DND-41 (cell line): ENCODE data around the gene TRIM24.

Experiments
- ATAC-seq: fragments of 200-7000 bp; cut with Tn5 transposase; 3 replicates; pipeline ENCODE4 v1.9.1; 2021; ENCODE audit warnings: low read depth; ENCODE audit not compliant: insufficient read depth
- DNase-seq: peaks from one replicate; pipeline ENCODE4 v3.0.0-alpha.2; 2020
- H2AFZ ChIP-seq: 2 replicates; pipeline ENCODE4 v1.6.0; 2012; ENCODE audit warnings: low read depth, low read length
- H3K27ac ChIP-seq: 2 replicates; pipeline ENCODE4 v1.5.1; 2012; ENCODE audit warnings: low read length, inconsistent platforms
- H3K27me3 ChIP-seq: fragments of 200-600 bp; sonication (generic); 2 replicates; pipeline ENCODE4 v1.6.0; 2012; ENCODE audit warnings: low read length, mild to moderate bottlenecking, inconsistent platforms; ENCODE audit not compliant: insufficient read depth, poor library complexity
- H3K36me3 ChIP-seq: 2 replicates; pipeline ENCODE4 v1.5.1; 2012; ENCODE audit warnings: low read length, inconsistent platforms; ENCODE audit not compliant: insufficient read depth
- H3K4me1 ChIP-seq: 2 replicates; pipeline ENCODE4 v1.5.1; 2012; ENCODE audit warnings: mild to moderate bottlenecking, low read length; ENCODE audit not compliant: insufficient read depth
- H3K4me2 ChIP-seq: 2 replicates; pipeline ENCODE4 v1.6.0; 2012; ENCODE audit warnings: mild to moderate bottlenecking, moderate library complexity, low read length, inconsistent platforms; ENCODE audit not compliant: insufficient read depth
- H3K4me3 ChIP-seq, 2 experiments: fragments of 200-600 bp in 1 of 2; shearing (Covaris generic) in 1 of 2; 2 replicates each; pipeline ENCODE4 v1.5.1; 2012 to 2016; ENCODE audit warnings: inconsistent platforms in 2 of 2, low read length in 2 of 2, mild to moderate bottlenecking in 2 of 2, low read depth in 1 of 2, moderate library complexity in 1 of 2
- H3K79me2 ChIP-seq: 2 replicates; pipeline ENCODE4 v1.6.0; 2012; ENCODE audit warnings: low read length, inconsistent platforms; ENCODE audit not compliant: insufficient read depth
- H3K9ac ChIP-seq: 2 replicates; pipeline ENCODE4 v1.6.0; 2012; ENCODE audit warnings: low read depth, mild to moderate bottlenecking, inconsistent platforms, low read length, moderate library complexity
- H3K9me3 ChIP-seq: 2 replicates; pipeline ENCODE4 v1.5.1; 2012; ENCODE audit warnings: low read length, moderate library complexity, mild to moderate bottlenecking, inconsistent platforms; ENCODE audit not compliant: insufficient read depth, severe bottlenecking
- H4K20me1 ChIP-seq: 2 replicates; pipeline ENCODE4 v1.6.0; 2012; ENCODE audit warnings: low read length; ENCODE audit not compliant: insufficient read depth
- CTCF ChIP-seq: IDR thresholded peaks from 2 replicates; pipeline ENCODE4 v1.5.1; 2012; ENCODE audit warnings: borderline replicate concordance, low read length, moderate library complexity, mild to moderate bottlenecking; ENCODE audit not compliant: poor library complexity, severe bottlenecking; ENCODE audit errors: extremely low read depth
- EZH2 ChIP-seq: IDR thresholded peaks from 3 replicates; pipeline ENCODE4 v1.6.1; 2012; ENCODE audit warnings: borderline replicate concordance, low read depth, mild to moderate bottlenecking, moderate library complexity, low read length, inconsistent platforms; ENCODE audit not compliant: severe bottlenecking

Gene TRIM24

GRCh38 chr7:138565451-138566114 is 105.5 kb downstream of the TRIM24 start:
- no peaks in the 10 kb centered on the region for H3K79me2 ChIP-seq
- no peak overlapping the region for H3K4me3 ChIP-seq
- ATAC-seq, result 0 out of 3 replicates have a peak, but pooled peaks have one; percentile 27
- peaks cover 98% of the 10 kb centered on the region for H3K36me3 ChIP-seq
- H4K20me1 ChIP-seq, result no peaks in the 10 kb centered on the region
- H3K4me1 ChIP-seq, result no peaks in the 10 kb centered on the region
- no peaks in the 10 kb centered on the region for H3K27me3 ChIP-seq
- H2AFZ ChIP-seq, result no peak overlapping the region
- H3K4me2 ChIP-seq, result no peak overlapping the region
- H3K27ac ChIP-seq, result no peak overlapping the region
- DNase-seq, result peak; percentile 46
- no peak overlapping the region for H3K9ac ChIP-seq
- peaks cover 64% of the 10 kb centered on the region for H3K9me3 ChIP-seq
- TF ChIP-seq CTCF, result no peak
- no peak for TF ChIP-seq EZH2

GRCh38 chr7:138568655-138569054 is 108.6 kb downstream of the TRIM24 start:
- ATAC-seq, result no peak
- Histone ChIP-seq H4K20me1 (no peaks in the 10 kb centered on the region), H3K27me3 (no peaks in the 10 kb centered on the region), H3K4me3 (no peak overlapping the region), H3K4me1 (no peaks in the 10 kb centered on the region), H3K4me2 (no peak overlapping the region), H3K36me3 (peaks cover 97% of the 10 kb centered on the region), H3K79me2 (no peaks in the 10 kb centered on the region), H3K27ac (no peak overlapping the region), H3K9me3 (peaks cover 39% of the 10 kb centered on the region), H3K9ac (no peak overlapping the region), H2AFZ (no peak overlapping the region)
- no peak for DNase-seq
- TF ChIP-seq CTCF (no peak), EZH2 (no peak)

- H3K79me2 ChIP-seq, result no peaks in the 10 kb centered on the region
- no peak overlapping the region for H3K27ac ChIP-seq
- H3K4me3 ChIP-seq, result no peak overlapping the region
- H3K36me3 ChIP-seq, result peaks cover 97% of the 10 kb centered on the region
- no peak overlapping the region for H2AFZ ChIP-seq
- no peaks in the 10 kb centered on the region for H4K20me1 ChIP-seq
- H3K27me3 ChIP-seq, result no peaks in the 10 kb centered on the region
- no peaks in the 10 kb centered on the region for H3K4me1 ChIP-seq
- no peak for TF ChIP-seq CTCF
- TF ChIP-seq EZH2, result no peak
- DNase-seq, result no peak
- peaks cover 32% of the 10 kb centered on the region for H3K9me3 ChIP-seq
- ATAC-seq, result no peak
- H3K4me2 ChIP-seq, result no peak overlapping the region
- no peak overlapping the region for H3K9ac ChIP-seq
Observed at GRCh38 chr7:138569418-138569817, 109.4 kb downstream of the TRIM24 start.

- no peak overlapping the region for H3K9ac ChIP-seq
- H3K36me3 ChIP-seq, result peaks cover 94% of the 10 kb centered on the region
- no peak overlapping the region for H3K4me3 ChIP-seq
- no peak overlapping the region for H2AFZ ChIP-seq
- no peaks in the 10 kb centered on the region for H3K4me1 ChIP-seq
- peaks cover 19% of the 10 kb centered on the region for H3K9me3 ChIP-seq
- ATAC-seq (no peak), DNase-seq (no peak)
- no peaks in the 10 kb centered on the region for H3K27me3 ChIP-seq
- H4K20me1 ChIP-seq, result no peaks in the 10 kb centered on the region
- no peak for TF ChIP-seq CTCF
- no peak overlapping the region for H3K27ac ChIP-seq
- no peaks in the 10 kb centered on the region for H3K79me2 ChIP-seq
- H3K4me2 ChIP-seq, result no peak overlapping the region
Observed at GRCh38 chr7:138570715-138571114, 110.7 kb downstream of the TRIM24 start.
